IPS DF 6.9 (cell line): ENCODE data around the gene JAK1.

ENCODE experiments used
- DNase-seq: peaks from one replicate; pipeline ENCODE4 v3.0.0-alpha.2; 2013; ENCODE audit warnings: low read depth, low spot score
- H3K27ac ChIP-seq: one replicate; pipeline ENCODE4 v1.5.1; 2013; ENCODE audit warnings: low read length, control low read depth
- H3K27me3 ChIP-seq: 2 replicates; pipeline ENCODE4 v1.6.1; 2013; ENCODE audit warnings: mild to moderate bottlenecking, low read length; ENCODE audit not compliant: control insufficient read depth, insufficient read depth
- H3K36me3 ChIP-seq: 2 replicates; pipeline ENCODE4 v1.6.1; 2013; ENCODE audit warnings: low read length; ENCODE audit not compliant: control insufficient read depth, insufficient read depth
- H3K4me1 ChIP-seq: 2 replicates; pipeline ENCODE4 v1.6.1; 2013; ENCODE audit warnings: low read length; ENCODE audit not compliant: control insufficient read depth, insufficient read depth
- H3K4me3 ChIP-seq: 2 replicates; pipeline ENCODE4 v1.5.1; 2013; ENCODE audit warnings: mild to moderate bottlenecking, low read length
- H3K9me3 ChIP-seq: 2 replicates; pipeline ENCODE4 v1.6.1; 2013; ENCODE audit warnings: low read length, inconsistent platforms; ENCODE audit not compliant: control insufficient read depth, insufficient read depth
- WGBS: extraction: QIAGEN DNeasy Blood & Tissue Kit; methylation state at CpG from one replicate; pipeline ENCODE4 v1.1.7; 2013; ENCODE audit warnings: mixed read lengths, missing lambda C conversion rate; ENCODE audit not compliant: insufficient read length, insufficient coverage; 5-methylcytosine and 5-hydroxymethylcytosine counted together

Gene JAK1

DNA sequence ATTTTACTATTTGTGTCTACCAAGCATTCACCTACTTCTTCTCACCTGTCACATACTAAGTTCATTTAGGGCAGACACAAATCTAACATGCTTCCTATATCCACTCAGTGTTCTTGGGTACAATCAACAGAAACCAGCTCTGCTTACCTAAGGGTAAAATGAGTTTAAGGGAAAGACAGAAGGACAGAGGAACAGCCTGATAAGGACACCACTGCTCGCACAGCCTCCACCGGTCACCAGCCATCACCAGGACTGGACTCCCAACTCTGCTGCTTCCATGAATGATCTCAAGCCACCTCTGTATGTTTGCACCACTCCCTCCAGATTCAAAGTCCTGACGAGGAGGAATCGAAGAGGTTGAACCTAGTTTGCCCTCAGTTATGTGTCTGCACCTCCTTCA lies 72.4 kb downstream of the JAK1 start:
- DNase-seq = no peak
- no peaks in the 10 kb centered on the region for H3K27me3 ChIP-seq
- no peaks in the 10 kb centered on the region for H3K9me3 ChIP-seq
- peaks cover 8% of the 10 kb centered on the region; the same call in 1 of the 2 replicates for H3K4me1 ChIP-seq
- no peak overlapping the region for H3K4me3 ChIP-seq
- H3K36me3 ChIP-seq = no peaks in the 10 kb centered on the region
- no peak overlapping the region for H3K27ac ChIP-seq
- no CpG with 5 or more reads among the region's 4 CpGs for WGBS

GRCh38 chr1:64892576-64893573 lies 73.5 kb downstream of the JAK1 start:
- no CpG with 5 or more reads among the region's 5 CpGs for WGBS
- H3K27me3 ChIP-seq = no peaks in the 10 kb centered on the region
- no peak overlapping the region for H3K27ac ChIP-seq
- no peaks in the 10 kb centered on the region for H3K9me3 ChIP-seq
- no peaks in the 10 kb centered on the region for H3K36me3 ChIP-seq
- no peak for DNase-seq
- H3K4me1 ChIP-seq = peaks cover 5% of the 10 kb centered on the region; the same call in 1 of the 2 replicates
- H3K4me3 ChIP-seq = no peak overlapping the region

DNA sequence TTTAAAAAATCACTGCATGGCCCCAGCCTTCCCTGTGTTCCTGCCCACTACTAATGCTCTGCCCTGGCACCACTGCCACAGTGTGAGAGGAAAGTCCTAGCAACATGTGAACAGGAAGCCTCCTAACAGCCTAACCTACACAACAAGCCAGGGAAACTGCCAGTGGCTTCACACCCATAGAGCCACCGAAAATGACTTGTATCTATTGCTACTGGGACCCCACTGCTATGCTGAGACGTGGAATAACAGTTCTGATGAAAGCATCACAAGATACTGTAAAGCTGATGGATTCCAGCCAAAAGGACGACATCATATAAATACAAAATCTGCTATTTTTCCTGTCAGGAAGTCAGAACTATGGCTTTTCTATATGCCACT lies 74.9 kb downstream of the JAK1 start:
- no peak overlapping the region for H3K4me3 ChIP-seq
- no peak overlapping the region for H3K27ac ChIP-seq
- DNase-seq = no peak
- H3K27me3 ChIP-seq = no peaks in the 10 kb centered on the region
- no peaks in the 10 kb centered on the region for H3K9me3 ChIP-seq
- H3K4me1 ChIP-seq = peaks cover 4% of the 10 kb centered on the region
- H3K36me3 ChIP-seq = no peaks in the 10 kb centered on the region
- no CpG with 5 or more reads among the region's 3 CpGs for WGBS

- Histone ChIP-seq H3K27ac (no peak overlapping the region), H3K4me1 (peaks cover 4% of the 10 kb centered on the region), H3K4me3 (no peak overlapping the region), H3K27me3 (no peaks in the 10 kb centered on the region), H3K36me3 (no peaks in the 10 kb centered on the region), H3K9me3 (no peaks in the 10 kb centered on the region)
- no peak for DNase-seq
- no CpG with 5 or more reads among the region's 10 CpGs for WGBS
Observed at GRCh38 chr1:64890699-64891447, 75.5 kb downstream of the JAK1 start.

DNA sequence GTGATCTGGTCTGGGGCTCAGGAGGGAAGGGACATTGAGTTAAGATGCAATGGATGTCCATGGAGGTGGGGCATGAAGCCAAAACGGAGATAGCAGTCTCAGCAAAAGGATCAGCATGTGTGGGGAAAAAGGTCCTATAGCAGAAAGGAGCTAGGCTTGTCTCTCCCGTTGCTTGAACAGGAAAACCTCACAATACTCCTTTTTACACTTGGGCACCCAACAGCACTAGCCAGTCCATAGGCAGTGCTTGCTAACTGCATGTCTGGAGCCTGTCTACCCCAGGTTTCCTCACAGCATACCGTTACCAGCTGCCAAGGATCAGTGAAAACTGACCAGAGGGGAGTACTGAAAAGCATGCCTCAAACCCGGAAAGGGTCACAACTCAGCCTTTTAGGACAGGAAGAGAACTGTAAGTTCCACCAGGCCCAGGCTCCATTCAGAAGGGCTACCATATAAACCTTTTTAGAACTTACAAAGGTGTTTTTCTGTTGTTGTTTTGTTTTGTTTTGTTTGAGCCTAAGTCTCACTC lies 78.6 kb downstream of the JAK1 start:
- WGBS = no CpG with 5 or more reads among the region's 4 CpGs

GRCh38 chr1:64886877-64887276 lies 79.5 kb downstream of the JAK1 start:
- H3K36me3 ChIP-seq = no peaks in the 10 kb centered on the region
- H3K4me1 ChIP-seq = peaks cover 4% of the 10 kb centered on the region
- H3K27ac ChIP-seq = no peak overlapping the region
- DNase-seq = no peak
- no CpG with 5 or more reads among the region's 4 CpGs for WGBS
- H3K27me3 ChIP-seq = no peaks in the 10 kb centered on the region
- no peaks in the 10 kb centered on the region for H3K9me3 ChIP-seq
- no peak overlapping the region for H3K4me3 ChIP-seq

More for the DNA sequence above, 78.6 kb downstream of the JAK1 start:
- DNase-seq = no peak
- Histone ChIP-seq H3K27me3 (no peaks in the 10 kb centered on the region), H3K27ac (no peak overlapping the region), H3K4me1 (peaks cover 4% of the 10 kb centered on the region), H3K36me3 (no peaks in the 10 kb centered on the region), H3K4me3 (no peak overlapping the region), H3K9me3 (no peaks in the 10 kb centered on the region)

- Histone ChIP-seq H3K36me3 (no peaks in the 10 kb centered on the region), H3K9me3 (no peaks in the 10 kb centered on the region), H3K27me3 (no peaks in the 10 kb centered on the region), H3K4me1 (peaks cover 4% of the 10 kb centered on the region), H3K4me3 (no peak overlapping the region), H3K27ac (no peak overlapping the region)
- WGBS = no CpG with 5 or more reads among the region's 6 CpGs
- no peak for DNase-seq
Observed at GRCh38 chr1:64885648-64886047, 80.7 kb downstream of the JAK1 start.

DNA sequence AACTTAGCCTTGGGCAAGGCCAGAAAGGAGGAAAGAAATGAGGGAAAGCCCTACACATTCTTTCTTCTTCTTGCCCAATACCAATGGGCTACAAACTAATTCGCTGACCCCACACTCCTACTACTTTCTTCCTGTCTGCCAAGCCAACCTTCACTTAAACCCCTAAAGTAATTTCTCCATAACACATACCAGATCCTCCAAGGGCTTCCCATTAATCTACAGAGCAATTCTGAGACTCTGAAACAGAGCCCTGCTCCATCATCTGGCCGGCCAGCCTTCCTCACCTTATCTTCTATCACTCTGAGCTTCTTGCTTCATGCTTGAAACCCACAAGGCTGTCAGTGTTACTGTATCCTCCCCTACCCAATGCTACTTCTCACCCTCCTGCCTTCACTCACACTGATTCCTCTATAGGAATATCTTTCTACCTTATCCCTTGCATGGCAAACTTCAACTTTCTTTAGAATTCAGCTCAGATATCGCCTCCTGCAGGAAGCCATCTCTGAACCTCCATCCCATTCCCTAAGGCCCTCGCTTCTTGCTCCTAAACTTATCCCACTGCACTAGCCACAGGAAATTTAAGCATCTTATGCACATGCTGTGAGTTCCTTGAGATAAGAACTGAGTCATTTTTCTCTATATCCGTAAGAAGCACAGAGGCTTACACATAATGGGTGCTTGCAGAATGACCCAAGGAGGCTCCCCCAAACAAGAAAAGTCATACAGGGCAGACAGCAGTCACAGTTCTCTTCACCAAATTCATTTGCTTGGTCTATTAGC lies 81.9 kb downstream of the JAK1 start:
- H3K27ac ChIP-seq = no peak overlapping the region
- H3K4me3 ChIP-seq = no peak overlapping the region
- no CpG with 5 or more reads among the region's 5 CpGs for WGBS
- H3K27me3 ChIP-seq = no peaks in the 10 kb centered on the region
- no peaks in the 10 kb centered on the region for H3K9me3 ChIP-seq
- no peaks in the 10 kb centered on the region for H3K36me3 ChIP-seq
- no peak for DNase-seq
- peaks cover 4% of the 10 kb centered on the region for H3K4me1 ChIP-seq

DNA sequence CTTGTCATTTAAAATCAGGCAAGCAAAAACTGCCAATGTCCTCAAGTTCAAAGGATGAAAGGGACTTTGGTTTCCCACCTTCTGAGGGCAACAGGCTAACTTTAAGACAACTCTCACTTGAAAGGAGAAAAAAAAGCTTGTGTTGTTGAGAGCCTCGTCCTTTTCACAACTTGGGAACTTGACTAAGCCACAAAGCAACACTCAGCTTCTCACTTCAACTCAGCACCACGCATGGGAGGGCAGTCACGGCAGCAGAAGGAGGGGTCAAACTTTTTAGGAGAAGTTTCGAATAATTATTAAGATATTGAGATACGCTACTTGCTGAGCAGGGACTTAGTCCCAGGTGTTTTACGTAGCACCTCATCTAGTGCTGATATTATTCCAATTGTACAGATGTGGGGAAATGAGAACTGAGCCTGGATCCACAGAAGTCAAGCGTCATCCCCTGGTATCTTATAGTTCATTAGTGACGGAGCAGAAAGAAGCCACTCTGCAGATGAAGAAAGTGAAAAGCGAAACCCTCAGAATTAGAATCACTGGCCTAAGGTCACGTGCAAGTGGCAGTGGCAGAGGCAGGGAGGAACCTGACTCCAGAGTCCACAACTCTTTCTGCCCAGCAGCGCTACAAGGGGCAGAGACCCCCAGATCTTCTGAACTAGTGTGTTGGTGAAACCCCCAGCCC lies 83.6 kb downstream of the JAK1 start:
- Histone ChIP-seq H3K4me3 (no peak overlapping the region), H3K27me3 (no peaks in the 10 kb centered on the region), H3K27ac (no peak overlapping the region), H3K9me3 (no peaks in the 10 kb centered on the region), H3K4me1 (peaks cover 3% of the 10 kb centered on the region; the same call in 1 of the 2 replicates), H3K36me3 (no peaks in the 10 kb centered on the region)
- no peak for DNase-seq
- WGBS = no CpG with 5 or more reads among the region's 11 CpGs
